GM12891 (cell line): ENCODE results near the gene PPFIBP2.

Experiments used
- POLR2A ChIP-seq: IDR thresholded peaks from 2 replicates; pipeline ENCODE4 v1.6.1; 2011; ENCODE audit warnings: low read depth, low read length, control low read depth
- SPI1 ChIP-seq: IDR thresholded peaks from 2 replicates; pipeline ENCODE4 v1.6.1; 2011; ENCODE audit warnings: low read depth, low read length, control low read depth

DNA sequence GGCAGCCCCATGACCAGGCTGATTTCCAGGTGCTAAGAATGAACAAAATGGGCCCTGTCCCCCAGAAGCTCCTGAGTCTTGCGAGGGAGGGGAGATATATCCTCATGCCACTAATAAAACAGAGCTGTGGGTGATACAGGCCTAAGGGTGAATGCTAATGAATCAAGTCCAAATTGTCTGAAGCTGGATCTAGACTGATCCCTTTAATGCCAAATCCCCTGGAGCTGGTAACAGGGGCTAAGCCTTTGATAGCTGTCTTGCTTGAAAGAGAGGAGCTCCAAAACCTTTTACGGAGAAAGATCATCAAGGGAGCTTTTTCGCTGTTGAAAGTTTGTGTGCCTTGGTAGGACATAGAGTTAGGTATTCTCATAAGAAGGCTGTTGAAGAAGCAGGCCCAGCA is 79.7 kb downstream of the PPFIBP2 start:
- TF ChIP-seq SPI1 (no peak), POLR2A (no peak)
